ENCODE measurements around the gene ARID1B.

GRCh38 chr6:156780102-156780641 is 3.0 kb downstream of the ARID1B start:
- TF ChIP-seq CTCF (conservative IDR thresholded peaks at IDR 0.05) (no peak), EZH2 (IDR thresholded peaks at IDR 0.05; ENCODE audit: low read depth) (no peak)

All from PC-9 (cell line).